Activated CD4-positive, alpha-beta T cell treated with anti-CD3 and anti-CD28 coated beads, Interleukin-2, Interleukin-4, amounts not matched to agents 100 ng/mL and 50 ng/mL, durations not matched to agents 16 hours and 8 hours (primary cell): ENCODE measurements around the gene RALB.

ENCODE experiments used
- DNase-seq: peaks from one replicate; pipeline ENCODE4 v3.0.0-alpha.2; 2020; ENCODE audit warnings: low spot score

RALB gene

GRCh38 chr2:120252225-120253020 is at the start of gene RALB:
TSS of gene RALB (plus strand) at chr2:120252852. CDS start at chr2:120278665, 25,813 bp downstream.
- DNase-seq: peak; percentile 99

- DNase-seq: no peak
Measured at GRCh38 chr2:120203251-120204021, 49.2 kb upstream of the RALB start.

GRCh38 chr2:120204022-120204405 is 48.6 kb upstream of the RALB start:
- DNase-seq: no peak

GRCh38 chr2:120204417-120204816 is 48.2 kb upstream of the RALB start:
- no peak for DNase-seq

GRCh38 chr2:120204945-120205670 is 47.5 kb upstream of the RALB start:
- DNase-seq: no peak

GRCh38 chr2:120206022-120206581 is 46.5 kb upstream of the RALB start:
- peak; percentile 42 for DNase-seq

- DNase-seq: no peak
Measured at GRCh38 chr2:120208381-120209353, 44.0 kb upstream of the RALB start.

- no peak for DNase-seq
Measured at GRCh38 chr2:120209427-120210269, 43.0 kb upstream of the RALB start.

- no peak for DNase-seq
Measured at GRCh38 chr2:120210270-120210693, 42.4 kb upstream of the RALB start.

GRCh38 chr2:120218181-120218580 is 34.5 kb upstream of the RALB start:
- DNase-seq: no peak

- DNase-seq: no peak
Measured at GRCh38 chr2:120219291-120219690, 33.4 kb upstream of the RALB start.

- DNase-seq: no peak
Measured at GRCh38 chr2:120219766-120220165, 32.9 kb upstream of the RALB start.

- no peak for DNase-seq
Measured at GRCh38 chr2:120220756-120221155, 31.9 kb upstream of the RALB start.

GRCh38 chr2:120221616-120222015 is 31.0 kb upstream of the RALB start:
- no peak for DNase-seq

- no peak for DNase-seq
Measured at GRCh38 chr2:120222186-120223033, 30.2 kb upstream of the RALB start.

GRCh38 chr2:120223034-120223912 is 29.4 kb upstream of the RALB start, which contains the start of gene TMEM185B:
TSS of gene TMEM185B (minus strand) at chr2:120223400. CDS start at chr2:120222976, 424 bp downstream.
- DNase-seq: peak; percentile 92

GRCh38 chr2:120224256-120224655 is 28.4 kb upstream of the RALB start:
- DNase-seq: no peak
